NB4 (cell line): ENCODE measurements around the gene WNK3.

ENCODE experiments used
- MYC ChIP-seq: IDR thresholded peaks from 2 replicates; pipeline ENCODE4 v1.6.1; 2011; ENCODE audit warnings: low read depth, low read length
- POLR2A ChIP-seq: IDR thresholded peaks from 2 replicates; pipeline ENCODE4 v1.6.1; 2011; ENCODE audit warnings: mild to moderate bottlenecking; ENCODE audit not compliant: insufficient read length; ENCODE audit errors: extremely low read depth
- TF ChIP-seq, protein P1 (sequence below): IDR thresholded peaks from one replicate; pipeline ENCODE4 v1.5.1; 2012; ENCODE audit warnings: low read depth, low read length
- TF ChIP-seq, protein P2 (sequence below): IDR thresholded peaks from 2 replicates; pipeline ENCODE4 v1.6.1; 2011; ENCODE audit warnings: low read depth, low read length

DNA sequence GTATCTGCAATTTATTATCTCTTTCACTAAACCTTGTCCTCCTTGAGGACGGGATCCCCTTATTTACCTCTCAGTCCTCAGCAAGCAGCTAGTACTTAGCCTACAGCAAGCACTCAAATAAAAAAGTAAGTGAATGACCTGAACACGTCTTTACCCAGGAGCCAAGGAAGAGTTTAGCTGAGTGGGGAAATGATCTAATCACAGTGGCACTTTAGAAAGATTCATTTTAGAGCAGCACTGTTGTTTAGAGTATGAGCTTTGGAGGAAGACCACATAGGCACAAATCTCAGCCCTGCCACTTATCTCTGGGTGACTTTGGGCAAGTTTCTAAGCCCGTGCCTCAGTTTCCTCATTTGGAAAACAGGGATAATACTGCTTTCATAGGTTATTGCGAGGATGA is 177.4 kb downstream of the WNK3 start:
- TF ChIP-seq, protein P1, sequence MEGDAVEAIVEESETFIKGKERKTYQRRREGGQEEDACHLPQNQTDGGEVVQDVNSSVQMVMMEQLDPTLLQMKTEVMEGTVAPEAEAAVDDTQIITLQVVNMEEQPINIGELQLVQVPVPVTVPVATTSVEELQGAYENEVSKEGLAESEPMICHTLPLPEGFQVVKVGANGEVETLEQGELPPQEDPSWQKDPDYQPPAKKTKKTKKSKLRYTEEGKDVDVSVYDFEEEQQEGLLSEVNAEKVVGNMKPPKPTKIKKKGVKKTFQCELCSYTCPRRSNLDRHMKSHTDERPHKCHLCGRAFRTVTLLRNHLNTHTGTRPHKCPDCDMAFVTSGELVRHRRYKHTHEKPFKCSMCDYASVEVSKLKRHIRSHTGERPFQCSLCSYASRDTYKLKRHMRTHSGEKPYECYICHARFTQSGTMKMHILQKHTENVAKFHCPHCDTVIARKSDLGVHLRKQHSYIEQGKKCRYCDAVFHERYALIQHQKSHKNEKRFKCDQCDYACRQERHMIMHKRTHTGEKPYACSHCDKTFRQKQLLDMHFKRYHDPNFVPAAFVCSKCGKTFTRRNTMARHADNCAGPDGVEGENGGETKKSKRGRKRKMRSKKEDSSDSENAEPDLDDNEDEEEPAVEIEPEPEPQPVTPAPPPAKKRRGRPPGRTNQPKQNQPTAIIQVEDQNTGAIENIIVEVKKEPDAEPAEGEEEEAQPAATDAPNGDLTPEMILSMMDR = no peak
- TF ChIP-seq POLR2A = no peak
- TF ChIP-seq, protein P2, sequence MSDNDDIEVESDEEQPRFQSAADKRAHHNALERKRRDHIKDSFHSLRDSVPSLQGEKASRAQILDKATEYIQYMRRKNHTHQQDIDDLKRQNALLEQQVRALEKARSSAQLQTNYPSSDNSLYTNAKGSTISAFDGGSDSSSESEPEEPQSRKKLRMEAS = no peak
- TF ChIP-seq MYC = no peak
